Neuronal stem cell (in vitro differentiated cells): ENCODE results near the gene SPSB1.

Experiments used
- DNase-seq: peaks from one replicate; pipeline ENCODE4 v3.0.0-alpha.2; 2013; ENCODE audit warnings: low spot score
- H2AFZ ChIP-seq: one replicate; pipeline ENCODE4 v1.6.1; 2013; ENCODE audit warnings: mild to moderate bottlenecking, low read length, inconsistent platforms
- H2AK5ac ChIP-seq: 2 replicates; pipeline ENCODE4 v1.6.1; 2013; ENCODE audit warnings: low read depth, mild to moderate bottlenecking, inconsistent platforms, low read length, moderate library complexity, mixed read lengths
- H2BK120ac ChIP-seq: 2 replicates; pipeline ENCODE4 v1.6.1; 2013; ENCODE audit warnings: low read depth, mild to moderate bottlenecking, inconsistent platforms, low read length, moderate library complexity, mixed read lengths
- H2BK12ac ChIP-seq: one replicate; pipeline ENCODE4 v1.6.1; 2013; ENCODE audit warnings: low read length, inconsistent platforms
- H2BK15ac ChIP-seq: 2 replicates; pipeline ENCODE4 v1.6.1; 2013; ENCODE audit warnings: mild to moderate bottlenecking, low read length, inconsistent platforms, mixed read lengths
- H2BK5ac ChIP-seq: one replicate; pipeline ENCODE4 v1.6.1; 2013; ENCODE audit warnings: inconsistent platforms, mild to moderate bottlenecking, low read length, moderate library complexity
- H3K14ac ChIP-seq: one replicate; pipeline ENCODE4 v1.6.1; 2013; ENCODE audit warnings: low read length, inconsistent platforms
- H3K18ac ChIP-seq: 2 replicates; pipeline ENCODE4 v1.6.1; 2013; ENCODE audit warnings: low read length, inconsistent platforms
- H3K23ac ChIP-seq: 2 replicates; pipeline ENCODE4 v1.6.1; 2013; ENCODE audit warnings: low read depth, mild to moderate bottlenecking, mixed read lengths, low read length, inconsistent platforms; ENCODE audit not compliant: poor library complexity
- H3K27ac ChIP-seq: replicated peaks from 3 replicates; pipeline ENCODE4 v1.5.1; 2013; ENCODE audit warnings: low read length, inconsistent platforms
- H3K27me3 ChIP-seq, 3 experiments: 2 replicates each; pipeline ENCODE4 v1.6.1; 2013; ENCODE audit warnings: low read length in 3 of 3, mild to moderate bottlenecking in 2 of 3, inconsistent platforms in 1 of 3, low read depth in 1 of 3, mixed read lengths in 1 of 3, moderate library complexity in 1 of 3; ENCODE audit not compliant: control insufficient read depth in 3 of 3, insufficient read depth in 3 of 3
- H3K36me3 ChIP-seq, 2 donors: replicated peaks in 1 of 2; 2 replicates each; pipeline ENCODE4 v1.6.1; 2013; ENCODE audit warnings: low read length in 2 of 2; ENCODE audit not compliant: control insufficient read depth in 2 of 2, insufficient read depth in 2 of 2
- H3K4ac ChIP-seq: 2 replicates; pipeline ENCODE4 v1.6.1; 2013; ENCODE audit warnings: inconsistent platforms, mild to moderate bottlenecking, low read length, moderate library complexity
- H3K4me1 ChIP-seq, 2 donors: 1 replicate in 1 of 2; 2 replicates in 1 of 2; pipeline ENCODE4 v1.6.1; 2013; ENCODE audit warnings: low read length in 2 of 2, low read depth in 1 of 2; ENCODE audit not compliant: control insufficient read depth in 2 of 2, insufficient read depth in 1 of 2
- H3K4me2 ChIP-seq: one replicate; pipeline ENCODE4 v1.6.1; 2013; ENCODE audit warnings: mild to moderate bottlenecking, low read length, inconsistent platforms; ENCODE audit not compliant: insufficient read depth, poor library complexity, severe bottlenecking
- H3K4me3 ChIP-seq, 2 donors: 2 replicates each; pipeline ENCODE4 v1.5.1; 2013; ENCODE audit warnings: low read length in 2 of 2, mild to moderate bottlenecking in 2 of 2, inconsistent platforms in 1 of 2, moderate library complexity in 1 of 2
- H3K79me1 ChIP-seq: one replicate; pipeline ENCODE4 v1.6.1; 2013; ENCODE audit warnings: low read depth, mild to moderate bottlenecking, inconsistent platforms, low read length, moderate library complexity
- H3K9ac ChIP-seq: one replicate; pipeline ENCODE4 v1.6.1; 2013; ENCODE audit warnings: mild to moderate bottlenecking, low read depth, low read length, inconsistent platforms; ENCODE audit not compliant: poor library complexity
- H3K9me3 ChIP-seq, 2 donors: replicated peaks in 1 of 2; 2 replicates each; pipeline versions ENCODE3 to v1.6.1; 2013; ENCODE audit warnings: low read length in 2 of 2, mild to moderate bottlenecking in 2 of 2, inconsistent platforms in 1 of 2, low read depth in 1 of 2, mixed read lengths in 1 of 2, moderate library complexity in 1 of 2; ENCODE audit not compliant: control insufficient read depth in 2 of 2, insufficient read depth in 1 of 2
- H4K8ac ChIP-seq: one replicate; pipeline ENCODE4 v1.6.1; 2013; ENCODE audit warnings: low read depth, mild to moderate bottlenecking, inconsistent platforms, low read length, moderate library complexity
- H4K91ac ChIP-seq: one replicate; pipeline ENCODE4 v1.6.1; 2013; ENCODE audit warnings: low read length, low read depth, mild to moderate bottlenecking, inconsistent platforms; ENCODE audit not compliant: poor library complexity
- WGBS, 2 donors: extraction: QIAGEN DNeasy Blood & Tissue Kit; methylation state at CpG; one replicate each; pipeline ENCODE4 v1.1.7; 2013; ENCODE audit warnings: missing lambda C conversion rate in 2 of 2, mixed read lengths in 1 of 2; ENCODE audit not compliant: insufficient read length in 2 of 2, insufficient replicate concordance in 1 of 2; ENCODE audit errors: extremely low coverage in 2 of 2; 5-methylcytosine and 5-hydroxymethylcytosine counted together

The SPSB1 gene

GRCh38 chr1:9373619-9374018, 80.9 kb downstream of the SPSB1 start:
- Histone ChIP-seq H3K9me3 (no peaks in the 10 kb centered on the region), H2AK5ac (no peak overlapping the region), H3K4me3 (no peak overlapping the region), H3K4me1 (peaks cover 0 to 13% of the 10 kb centered on the region in 2 donors), H3K23ac (no peak overlapping the region), H3K14ac (no peak overlapping the region), H3K27ac (no peak overlapping the region), H3K4ac (no peak overlapping the region), H4K91ac (no peak overlapping the region), H4K8ac (no peak overlapping the region), H3K36me3 (no peaks in the 10 kb centered on the region), H3K4me2 (no peak overlapping the region), H2BK12ac (no peak overlapping the region), H2BK5ac (no peak overlapping the region), H2BK120ac (no peak overlapping the region), H3K9ac (no peak overlapping the region), H2AFZ (no peak overlapping the region), H2BK15ac (no peak overlapping the region), H3K27me3 (peaks cover 0 to 36% (median 0%) of the 10 kb centered on the region in 3 experiments), H3K79me1 (no peaks in the 10 kb centered on the region), H3K18ac (no peak overlapping the region)
- no peak for DNase-seq
- WGBS, 2 donors: no CpG with 5 or more reads among the region's 4 CpGs

GRCh38 chr1:9374748-9375341, 82.2 kb downstream of the SPSB1 start:
- Histone ChIP-seq H2BK15ac (no peak overlapping the region), H3K9me3 (no peaks in the 10 kb centered on the region), H3K4me2 (no peak overlapping the region), H2BK12ac (no peak overlapping the region), H2AFZ (no peak overlapping the region), H2AK5ac (no peak overlapping the region), H3K23ac (no peak overlapping the region), H2BK120ac (no peak overlapping the region), H3K27ac (no peak overlapping the region), H3K4me1 (peaks cover 0 to 13% of the 10 kb centered on the region in 2 donors), H3K9ac (no peak overlapping the region), H4K91ac (no peak overlapping the region), H3K27me3 (peaks cover 0 to 32% (median 0%) of the 10 kb centered on the region in 3 experiments), H3K14ac (no peak overlapping the region), H2BK5ac (no peak overlapping the region), H3K18ac (no peak overlapping the region), H3K4me3 (no peak overlapping the region), H3K79me1 (no peaks in the 10 kb centered on the region), H3K4ac (no peak overlapping the region), H3K36me3 (no peaks in the 10 kb centered on the region), H4K8ac (no peak overlapping the region)
- no peak for DNase-seq
- no CpG with 5 or more reads among the region's 7 CpGs for WGBS, 2 donors

- no peak overlapping the region for H3K9ac ChIP-seq
- H3K27me3 ChIP-seq: peaks cover 0 to 29% (median 0%) of the 10 kb centered on the region in 3 experiments
- peaks cover 0 to 13% of the 10 kb centered on the region in 2 donors for H3K4me1 ChIP-seq
- WGBS, 2 donors: no CpG with 5 or more reads among the region's 15 CpGs
- H2AK5ac ChIP-seq: peak overlapping the region; percentile 57
- H3K36me3 ChIP-seq: no peaks in the 10 kb centered on the region
- no peak overlapping the region for H3K4me3 ChIP-seq
- no peak overlapping the region for H3K4me2 ChIP-seq
- no peak overlapping the region for H2BK120ac ChIP-seq
- no peak overlapping the region for H2BK5ac ChIP-seq
- H3K18ac ChIP-seq: peak overlapping the region; percentile 35
- H3K9me3 ChIP-seq: no peaks in the 10 kb centered on the region
- H2BK12ac ChIP-seq: no peak overlapping the region
- no peak for DNase-seq
- H3K27ac ChIP-seq: no peak overlapping the region
- H2AFZ ChIP-seq: no peak overlapping the region
- H3K79me1 ChIP-seq: no peaks in the 10 kb centered on the region
- no peak overlapping the region for H4K8ac ChIP-seq
- H3K23ac ChIP-seq: no peak overlapping the region
- H2BK15ac ChIP-seq: peak overlapping the region; percentile 12
- no peak overlapping the region for H3K4ac ChIP-seq
- no peak overlapping the region for H4K91ac ChIP-seq
- H3K14ac ChIP-seq: peak overlapping the region; percentile 85
Observed at GRCh38 chr1:9375912-9376311, 83.2 kb downstream of the SPSB1 start.

- Histone ChIP-seq H3K27ac (no peak overlapping the region), H4K91ac (no peak overlapping the region), H2AFZ (no peak overlapping the region)
Observed at GRCh38 chr1:9376430-9376829, 83.7 kb downstream of the SPSB1 start.

More at GRCh38 chr1:9376430-9376829, 83.7 kb downstream of the SPSB1 start:
- DNase-seq: no peak
- no peak overlapping the region for H3K4ac ChIP-seq
- no peak overlapping the region for H3K23ac ChIP-seq
- no peak overlapping the region for H3K4me3 ChIP-seq
- H3K27me3 ChIP-seq: peaks cover 0 to 30% (median 0%) of the 10 kb centered on the region in 3 experiments
- peaks cover 0 to 10% of the 10 kb centered on the region in 2 donors for H3K4me1 ChIP-seq
- H2BK12ac ChIP-seq: no peak overlapping the region
- H3K79me1 ChIP-seq: no peaks in the 10 kb centered on the region
- H2BK15ac ChIP-seq: no peak overlapping the region
- no peaks in the 10 kb centered on the region for H3K9me3 ChIP-seq
- no peak overlapping the region for H2BK5ac ChIP-seq
- no peak overlapping the region for H4K8ac ChIP-seq
- no peak overlapping the region for H2AK5ac ChIP-seq
- no peak overlapping the region for H3K18ac ChIP-seq
- WGBS, 2 donors: no CpG with 5 or more reads among the region's 5 CpGs
- no peak overlapping the region for H3K14ac ChIP-seq
- no peak overlapping the region for H3K4me2 ChIP-seq
- H2BK120ac ChIP-seq: no peak overlapping the region
- H3K9ac ChIP-seq: no peak overlapping the region
- H3K36me3 ChIP-seq: no peaks in the 10 kb centered on the region
